GM18499 (cell line): ENCODE results near the gene OR1F1.
A peak's percentile ranks its signal among the peaks of the same experiment; 100 is the strongest.
"Not testable (repeated sequence)": the region's sequence is repeated elsewhere in the genome, so short reads cannot be mapped to it uniquely, and the experiment has no call there.

ENCODE experiments used
- ATAC-seq: cut with Tn5 transposase; IDR thresholded peaks from one replicate; pipeline ENCODE4 v1.9.1; 2021; ENCODE audit warnings: moderate number of reproducible peaks; ENCODE audit not compliant: insufficient read depth, unreplicated experiment

Gene OR1F1

GRCh38 chr16:3150346-3151218 is 37.4 kb upstream of the OR1F1 start:
- peak; percentile 48 for ATAC-seq

GRCh38 chr16:3152027-3152276 is 36.1 kb upstream of the OR1F1 start:
- no peak for ATAC-seq

- ATAC-seq: no peak
These were observed 35.6 kb upstream of the OR1F1 start for GRCh38 chr16:3152277-3152990.

- ATAC-seq: no peak
These were observed 35.0 kb upstream of the OR1F1 start for GRCh38 chr16:3152991-3153368.

GRCh38 chr16:3155181-3155580 is 32.8 kb upstream of the OR1F1 start:
- ATAC-seq: no peak

- no peak for ATAC-seq
These were observed 32.0 kb upstream of the OR1F1 start for GRCh38 chr16:3155972-3156371.

GRCh38 chr16:3157229-3158025 is 30.6 kb upstream of the OR1F1 start:
- no peak for ATAC-seq

GRCh38 chr16:3158026-3158509 is 29.9 kb upstream of the OR1F1 start:
- no peak for ATAC-seq

GRCh38 chr16:3158510-3159314 is 29.3 kb upstream of the OR1F1 start:
- no peak for ATAC-seq

GRCh38 chr16:3161235-3162018 is 26.6 kb upstream of the OR1F1 start:
- no peak for ATAC-seq

GRCh38 chr16:3164121-3164991 is 23.6 kb upstream of the OR1F1 start:
- no peak for ATAC-seq

GRCh38 chr16:3165111-3165822 is 22.7 kb upstream of the OR1F1 start:
- ATAC-seq: no peak

- ATAC-seq: no peak
These were observed 21.5 kb upstream of the OR1F1 start for GRCh38 chr16:3166505-3166886.

GRCh38 chr16:3168729-3169128 is 19.3 kb upstream of the OR1F1 start:
- ATAC-seq: not testable (repeated sequence)

- ATAC-seq: no peak
These were observed 17.4 kb upstream of the OR1F1 start for GRCh38 chr16:3170440-3171180.

GRCh38 chr16:3171181-3171854 is 16.7 kb upstream of the OR1F1 start:
- ATAC-seq: no peak
